GM12873 (cell line): ENCODE measurements around the gene CLEC16A.

Source experiments
- CTCF ChIP-seq: IDR thresholded peaks from 2 replicates; pipeline ENCODE4 v1.5.1; 2012; ENCODE audit warnings: low read depth, mild to moderate bottlenecking, moderate library complexity, low read length, control low read depth; ENCODE audit not compliant: insufficient read depth; ENCODE audit errors: missing control alignments

CLEC16A gene

GRCh38 chr16:10966129-10966528 is 21.8 kb downstream of the CLEC16A start:
- no peak for TF ChIP-seq CTCF

- no peak for TF ChIP-seq CTCF
Observed at GRCh38 chr16:10967986-10968385, 23.6 kb downstream of the CLEC16A start.

GRCh38 chr16:10968498-10968897 is 24.1 kb downstream of the CLEC16A start:
- no peak for TF ChIP-seq CTCF

GRCh38 chr16:10969615-10970014 is 25.3 kb downstream of the CLEC16A start:
- TF ChIP-seq CTCF, result no peak

GRCh38 chr16:10970065-10970464 is 25.7 kb downstream of the CLEC16A start:
- TF ChIP-seq CTCF, result no peak

GRCh38 chr16:10971560-10971961 is 27.2 kb downstream of the CLEC16A start:
- TF ChIP-seq CTCF, result peak; percentile 71

- no peak for TF ChIP-seq CTCF
Observed at GRCh38 chr16:10972108-10972818, 27.9 kb downstream of the CLEC16A start.
